PC-9 (cell line): Measurements from ENCODE around the gene TRIM45. TPM values are rescaled to one million over a fixed set of nuclear protein-coding genes. Genes with fewer than 3 reads are reported as not detected.

Experiments used
- BruUV-seq: library from RNA; stranded (reverse); fragments of 400-500 nt; replicated peaks from 2 replicates; lab custom pipeline; 2021; lab: Mats Ljungman, UMichigan
- CTCF ChIA-PET: fragments of 300-600 bp; sonication (Branson Sonifier 250); formaldehyde crosslinking; loops from one replicate; lab custom pipeline; 2022; ENCODE audit warnings: antibody characterized with exemption; lab: Charles Lee
- POLR2A ChIA-PET: fragments of 300-600 bp; sonication (Branson Sonifier 250); formaldehyde crosslinking; loops from one replicate; lab custom pipeline; 2022; ENCODE audit warnings: antibody characterized with exemption; ENCODE audit not compliant: unreplicated experiment; lab: Charles Lee
- DNase-seq, 2 experiments: peaks; one replicate each; pipeline versions ENCODE4 v3.0.0 to v3.0.0-alpha.2; 2015 to 2022; ENCODE audit warnings: mixed read lengths in 1 of 2
- H2AFZ ChIP-seq: fragments of 200-600 bp; sonication (generic); 2 replicates; pipeline ENCODE4 v1.8.1; 2017; ENCODE audit warnings: antibody characterized with exemption
- H3F3A ChIP-seq: fragments of 200-600 bp; sonication (generic); 2 replicates; pipeline ENCODE4 v1.8.1; 2017; ENCODE audit warnings: antibody characterized with exemption, mild to moderate bottlenecking, low read depth; ENCODE audit not compliant: insufficient read depth
- H3K27ac ChIP-seq: fragments of 200-600 bp; sonication (generic); 2 replicates; pipeline ENCODE4 v1.6.1; 2016; ENCODE audit warnings: mixed run types
- H3K27me3 ChIP-seq: fragments of 200-600 bp; sonication (generic); 2 replicates; pipeline ENCODE4 v1.6.1; 2016; ENCODE audit warnings: low read depth, mixed run types; ENCODE audit not compliant: insufficient read depth
- H3K36me3 ChIP-seq: fragments of 200-600 bp; sonication (generic); 2 replicates; pipeline ENCODE4 v1.6.1; 2016; ENCODE audit warnings: low read depth, mixed run types
- H3K4me1 ChIP-seq: fragments of 200-600 bp; sonication (generic); replicated peaks from 2 replicates; pipeline ENCODE4 v1.6.1; 2016; ENCODE audit warnings: mixed run types; ENCODE audit not compliant: insufficient read depth
- H3K4me2 ChIP-seq: fragments of 200-600 bp; sonication (generic); 2 replicates; pipeline ENCODE4 v1.6.1; 2017; ENCODE audit warnings: mixed run types
- H3K4me3 ChIP-seq: fragments of 200-600 bp; sonication (generic); 2 replicates; pipeline ENCODE4 v1.6.1; 2016; ENCODE audit warnings: mixed run types
- H3K79me2 ChIP-seq: fragments of 200-600 bp; sonication (generic); 2 replicates; pipeline ENCODE4 v1.6.1; 2017; ENCODE audit warnings: low read depth, mixed run types
- H3K9me2 ChIP-seq: fragments of 200-600 bp; sonication (generic); 2 replicates; pipeline ENCODE4 v1.8.1; 2017; ENCODE audit warnings: mild to moderate bottlenecking; ENCODE audit not compliant: insufficient read depth
- H3K9me3 ChIP-seq: fragments of 200-600 bp; sonication (generic); 2 replicates; pipeline ENCODE4 v1.8.1; 2016; ENCODE audit warnings: low read depth; ENCODE audit not compliant: insufficient read depth
- H4K20me1 ChIP-seq: fragments of 200-600 bp; sonication (generic); 2 replicates; pipeline ENCODE4 v1.8.1; 2017; ENCODE audit not compliant: insufficient read depth
- EZH2 ChIP-seq: fragments of 200-600 bp; sonication (generic); IDR thresholded peaks from 2 replicates; pipeline ENCODE4 v1.8.0; 2017; ENCODE audit warnings: antibody characterized with exemption, low read depth
- intact Hi-C: fragments of 100-400 bp; cut with micrococcal nuclease; formaldehyde crosslinking; loops from one replicate; pipeline ENCODE4 v1.10.0; 2022; ENCODE audit not compliant: unreplicated experiment
- microRNA-seq: library from miRNA; unstranded; fragments of <30 nt; microRNA quantifications from one replicate; pipeline ENCODE4 v1.2.0, GENCODE V29; 2021; ENCODE audit warnings: borderline number of aligned reads, borderline replicate concordance
- total RNA-seq: library from RNA; stranded (reverse); gene quantifications from 2 replicates; pipeline ENCODE4 v1.2.3, GENCODE V29; 2021
- TF ChIP-seq, protein P1 (sequence below): fragments of 200-600 bp; sonication (generic); conservative IDR thresholded peaks from 2 replicates; pipeline ENCODE4 v1.6.1; 2017; ENCODE audit warnings: mixed run types, antibody characterized with exemption, mild to moderate bottlenecking, moderate library complexity

Gene TRIM45
- total RNA-seq, 1 experiment from 2014 or later = 10.0 TPM

DNA sequence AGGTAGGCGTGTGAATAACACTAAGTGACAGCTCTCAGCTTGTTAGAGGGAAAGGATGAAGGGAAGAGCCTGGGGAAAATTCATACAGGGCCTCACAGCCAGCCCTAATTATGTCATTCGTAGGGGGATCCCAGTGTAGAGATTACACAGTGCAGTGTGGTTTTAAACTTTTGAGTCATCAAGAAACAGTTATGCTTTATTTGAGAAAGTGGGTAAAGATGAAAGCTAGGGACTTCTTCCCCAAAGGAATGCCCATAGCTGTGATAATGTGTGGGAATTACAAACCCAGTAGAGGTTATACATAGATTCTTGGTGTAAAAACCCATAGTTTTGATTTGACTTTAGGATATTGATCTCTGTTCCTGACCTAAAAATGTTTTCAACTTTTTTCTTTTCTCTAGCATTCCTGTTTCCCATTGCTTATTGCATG lies 59.5 kb downstream of the TRIM45 start:
- Histone ChIP-seq H3K9me3 (no peaks in the 10 kb centered on the region), H3K27me3 (no peaks in the 10 kb centered on the region), H2AFZ (no peak overlapping the region), H3K79me2 (peaks cover 47% of the 10 kb centered on the region), H3F3A (peaks cover 11% of the 10 kb centered on the region), H3K27ac (no peak overlapping the region), H3K4me2 (peak overlapping the region; percentile 80), H3K36me3 (peaks cover 23% of the 10 kb centered on the region), H3K4me1 (peaks cover 24% of the 10 kb centered on the region), H3K4me3 (no peak overlapping the region), H3K9me2 (no peaks in the 10 kb centered on the region), H4K20me1 (no peaks in the 10 kb centered on the region)
- intact Hi-C loops = loop anchor here (2.0 to 5.0 kb wide), 3 partner anchors 205 to 555 kb away; no protein-coding TSS in a partner anchor
- no TSS peak for BruUV-seq
- CTCF ChIA-PET = no interaction called here
- POLR2A ChIA-PET = no interaction called here
- TF ChIP-seq EZH2 = no peak
- TF ChIP-seq, protein P1, sequence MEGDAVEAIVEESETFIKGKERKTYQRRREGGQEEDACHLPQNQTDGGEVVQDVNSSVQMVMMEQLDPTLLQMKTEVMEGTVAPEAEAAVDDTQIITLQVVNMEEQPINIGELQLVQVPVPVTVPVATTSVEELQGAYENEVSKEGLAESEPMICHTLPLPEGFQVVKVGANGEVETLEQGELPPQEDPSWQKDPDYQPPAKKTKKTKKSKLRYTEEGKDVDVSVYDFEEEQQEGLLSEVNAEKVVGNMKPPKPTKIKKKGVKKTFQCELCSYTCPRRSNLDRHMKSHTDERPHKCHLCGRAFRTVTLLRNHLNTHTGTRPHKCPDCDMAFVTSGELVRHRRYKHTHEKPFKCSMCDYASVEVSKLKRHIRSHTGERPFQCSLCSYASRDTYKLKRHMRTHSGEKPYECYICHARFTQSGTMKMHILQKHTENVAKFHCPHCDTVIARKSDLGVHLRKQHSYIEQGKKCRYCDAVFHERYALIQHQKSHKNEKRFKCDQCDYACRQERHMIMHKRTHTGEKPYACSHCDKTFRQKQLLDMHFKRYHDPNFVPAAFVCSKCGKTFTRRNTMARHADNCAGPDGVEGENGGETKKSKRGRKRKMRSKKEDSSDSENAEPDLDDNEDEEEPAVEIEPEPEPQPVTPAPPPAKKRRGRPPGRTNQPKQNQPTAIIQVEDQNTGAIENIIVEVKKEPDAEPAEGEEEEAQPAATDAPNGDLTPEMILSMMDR = no peak
- no peak for DNase-seq

Small RNAs within 50 kb of the gene (microRNA-seq; reads per million reads assigned to microRNA genes)
- 86.2 reads per million, percentile 48 among the genes with 10 or more reads in this experiment for gene MIR942

Other genes with a start within 250 kb of the TRIM45 start
- 83.7 and 87.3 TPM in 2 replicates for gene PTGFRN, start 211.8 kb downstream of the TRIM45 start, total RNA-seq
- gene CD101, start 120.0 kb downstream of the TRIM45 start, total RNA-seq = 0.76 and 1.8 TPM in 2 replicates
- 62.2 and 63.4 TPM in 2 replicates for gene TTF2, start 61.4 kb downstream of the TRIM45 start, total RNA-seq
- gene VTCN1, start 89.2 kb upstream of the TRIM45 start, total RNA-seq = 3.6 and 5.0 TPM in 2 replicates
- 39.8 and 50.3 TPM in 2 replicates for gene MAN1A2, start 245.7 kb upstream of the TRIM45 start, total RNA-seq